HG02571 (cell line): ENCODE measurements around the gene BTBD19.
"Not testable (repeated sequence)": the region's sequence is repeated elsewhere in the genome, so short reads cannot be mapped to it uniquely, and the experiment has no call there.

Source experiments
- ATAC-seq: cut with Tn5 transposase; IDR thresholded peaks from one replicate; pipeline ENCODE4 v1.9.1; 2021; ENCODE audit warnings: mild to moderate bottlenecking, moderate library complexity; ENCODE audit not compliant: unreplicated experiment

The BTBD19 gene, protein sequence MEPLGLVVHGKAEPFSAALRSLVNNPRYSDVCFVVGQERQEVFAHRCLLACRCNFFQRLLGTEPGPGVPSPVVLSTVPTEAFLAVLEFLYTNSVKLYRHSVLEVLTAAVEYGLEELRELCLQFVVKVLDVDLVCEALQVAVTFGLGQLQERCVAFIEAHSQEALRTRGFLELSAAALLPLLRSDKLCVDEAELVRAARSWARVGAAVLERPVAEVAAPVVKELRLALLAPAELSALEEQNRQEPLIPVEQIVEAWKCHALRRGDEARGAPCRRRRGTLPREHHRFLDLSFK

DNA sequence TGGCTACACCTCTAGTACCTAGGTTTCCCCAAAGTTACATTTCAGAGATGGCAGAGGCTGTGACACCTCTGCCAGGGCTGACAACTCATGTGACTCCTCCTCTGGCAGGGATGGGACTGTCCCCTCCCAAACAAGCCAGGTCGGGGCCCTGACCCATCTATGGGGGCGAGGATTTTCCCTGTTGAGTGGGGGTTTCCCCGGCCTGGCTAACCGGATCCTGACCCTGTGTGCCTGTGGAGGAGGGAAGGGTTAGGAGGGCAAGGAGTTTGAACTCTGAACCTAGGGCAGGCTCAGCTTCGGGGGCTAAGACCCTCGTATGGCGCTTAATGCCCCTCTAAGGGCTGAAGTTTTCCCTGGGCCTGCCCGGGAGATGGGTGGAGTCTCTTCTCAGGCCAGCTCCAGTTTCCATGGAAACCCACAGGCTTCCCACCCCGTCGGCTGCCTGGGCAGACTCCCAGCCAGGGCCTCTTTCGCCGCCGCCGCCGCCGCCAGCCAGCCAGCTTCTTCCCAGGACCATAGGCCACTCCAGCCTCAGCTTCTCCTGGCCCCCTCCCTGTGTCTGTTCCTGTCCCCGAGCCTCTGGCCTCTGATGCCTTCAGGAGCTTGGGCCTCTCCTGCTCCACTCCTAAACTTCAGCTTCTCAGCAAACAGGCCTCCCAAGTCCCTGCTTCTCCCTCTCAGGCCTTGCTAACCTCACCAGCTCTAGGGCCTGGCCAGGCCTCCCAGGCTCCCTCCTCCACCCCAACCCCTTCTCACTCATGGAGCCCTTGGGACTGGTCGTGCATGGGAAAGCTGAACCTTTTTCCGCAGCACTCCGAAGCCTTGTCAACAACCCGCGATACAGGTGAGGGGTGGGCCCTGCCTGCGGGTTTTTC is at the start of gene BTBD19:
BTBD19 (plus strand) TSS at position 461 of the 875 bp plus-strand sequence; CDS start at position 759, 298 bp downstream.
- peak; percentile 33 for ATAC-seq

DNA sequence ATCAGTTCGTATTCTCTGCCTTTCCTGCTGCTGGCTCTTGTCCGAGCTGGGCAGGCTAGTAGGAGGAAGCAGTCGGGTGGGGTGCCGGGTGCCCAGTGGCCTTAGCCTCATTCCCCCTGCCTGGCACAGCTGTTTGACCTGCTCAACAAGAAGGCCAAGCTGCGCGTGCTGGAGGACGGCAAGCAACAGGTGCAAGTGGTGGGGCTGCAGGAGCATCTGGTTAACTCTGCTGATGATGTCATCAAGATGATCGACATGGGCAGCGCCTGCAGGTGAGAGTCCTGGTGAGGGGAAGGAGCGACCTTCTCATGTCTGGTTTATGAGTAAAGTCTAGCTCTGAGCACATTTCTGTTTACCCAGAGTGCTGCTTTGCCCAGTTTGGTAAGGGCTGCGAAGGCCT is 49.2 kb upstream of the BTBD19 start:
- ATAC-seq: no peak

DNA sequence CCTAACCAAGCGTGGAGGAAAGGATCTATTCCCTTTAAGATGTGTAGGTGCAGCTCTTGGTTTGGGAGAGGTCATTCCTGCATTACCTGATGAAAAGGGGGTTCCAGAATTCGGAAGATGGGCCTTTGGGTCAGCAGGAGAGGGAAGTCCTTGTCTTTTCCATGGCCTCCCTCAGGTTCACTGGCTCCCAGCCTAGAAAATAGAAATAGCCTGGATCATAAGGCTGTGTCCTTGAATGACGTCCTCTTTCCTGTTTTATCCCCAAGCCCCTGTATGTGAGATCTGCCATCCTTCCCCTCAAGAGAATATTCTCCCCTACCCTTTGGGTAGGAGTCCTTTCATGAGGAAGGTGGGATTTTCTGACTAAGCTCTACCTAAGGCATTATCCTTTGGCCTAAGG is 47.4 kb upstream of the BTBD19 start:
- ATAC-seq: no peak

DNA sequence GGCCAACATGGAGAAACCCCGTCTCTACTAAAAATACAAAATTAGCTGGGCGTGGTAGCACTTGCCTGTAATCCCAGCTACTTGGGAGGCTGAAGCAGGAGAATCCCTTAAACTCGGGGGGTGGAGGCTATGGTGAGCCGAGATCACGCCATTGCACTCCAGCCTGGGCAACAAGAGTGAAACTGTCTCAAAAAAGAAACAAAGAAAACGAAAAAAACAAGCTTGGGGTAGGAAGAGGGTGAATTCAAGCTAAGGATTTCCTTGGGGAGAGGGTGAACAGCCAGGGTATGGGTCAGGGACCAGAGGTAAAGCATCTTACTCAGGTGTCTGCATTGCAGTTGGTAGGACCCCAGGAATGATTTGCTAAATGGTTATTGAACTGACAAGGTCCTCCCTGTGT is 41.9 kb upstream of the BTBD19 start:
- ATAC-seq: not testable (repeated sequence)

DNA sequence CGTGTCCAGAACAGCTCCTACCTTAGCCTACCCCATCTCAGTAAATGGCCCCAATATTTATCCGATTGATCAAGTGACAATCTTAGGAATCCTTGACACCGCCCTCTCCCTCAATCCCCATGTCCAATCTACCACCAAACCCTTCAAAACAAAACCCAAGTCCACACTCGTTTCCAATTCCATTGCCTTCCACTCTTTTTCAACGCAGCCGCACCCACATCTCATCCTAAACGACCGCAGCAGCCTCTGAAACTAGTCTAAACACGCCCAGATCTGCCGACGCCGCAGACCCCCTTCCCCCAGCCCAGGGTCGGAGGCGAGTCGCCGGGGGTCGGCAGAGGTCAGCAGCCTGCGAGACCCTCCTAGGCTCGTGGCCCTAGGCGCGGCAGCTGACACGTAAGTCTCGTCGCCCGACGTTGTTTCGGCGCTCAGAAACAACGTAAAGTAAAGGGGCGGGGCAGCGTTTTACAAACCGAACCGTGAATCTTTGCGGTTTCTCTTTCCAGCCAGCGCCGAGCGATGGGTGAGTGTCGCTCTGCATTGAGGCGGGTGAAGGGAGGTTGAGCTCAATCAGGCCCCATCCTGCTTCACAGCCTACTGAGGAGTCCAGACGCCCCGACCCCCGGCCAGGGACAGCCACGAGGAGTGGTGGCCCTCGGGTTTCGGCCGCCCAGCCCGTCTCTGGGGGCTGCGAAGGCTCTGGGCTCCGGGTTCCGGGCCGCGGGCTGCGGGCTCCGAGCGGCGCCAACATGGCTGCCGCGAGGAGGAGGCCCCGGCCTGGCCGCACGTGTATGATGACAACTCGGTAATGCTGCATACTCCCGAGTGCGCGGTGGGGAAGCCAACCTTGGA is 33.0 kb upstream of the BTBD19 start, which contains the start of gene RPS8:
RPS8 (plus strand) TSS at position 463 of the 852 bp plus-strand sequence; CDS start at position 520, 57 bp downstream.
- ATAC-seq: peak; percentile 71

DNA sequence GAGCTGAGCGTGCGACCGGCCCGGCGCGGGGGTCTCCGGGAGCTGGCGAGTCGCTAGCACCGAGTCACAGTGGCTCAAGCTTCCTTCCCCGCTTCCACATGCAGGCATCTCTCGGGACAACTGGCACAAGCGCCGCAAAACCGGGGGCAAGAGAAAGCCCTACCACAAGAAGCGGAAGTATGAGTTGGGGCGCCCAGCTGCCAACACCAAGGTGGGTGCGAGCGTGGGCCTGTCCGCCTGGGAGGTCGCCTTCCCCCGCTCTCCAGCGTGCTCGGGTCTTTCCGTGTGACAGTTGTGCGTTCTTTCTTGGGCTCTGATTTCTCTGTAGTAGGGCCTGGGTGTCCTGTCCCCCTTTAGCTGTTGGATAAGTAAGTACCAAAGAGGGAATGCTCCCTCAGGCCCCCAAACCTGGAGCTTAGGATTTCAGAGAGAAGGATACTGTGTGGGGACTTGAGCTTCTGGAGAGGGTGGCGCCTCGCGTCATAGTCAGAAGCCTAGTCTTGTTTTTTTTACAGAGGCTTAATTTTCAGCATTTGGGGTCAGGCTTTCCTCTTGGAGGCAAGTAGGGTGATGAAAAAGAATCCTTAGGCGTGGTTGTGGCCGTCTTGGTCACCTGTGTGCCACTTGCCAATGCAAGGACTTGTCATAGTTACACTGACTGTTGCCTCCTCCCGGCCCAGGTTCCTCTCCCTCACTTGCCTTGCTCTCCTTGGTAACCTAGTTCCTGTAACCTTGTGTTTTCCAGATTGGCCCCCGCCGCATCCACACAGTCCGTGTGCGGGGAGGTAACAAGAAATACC is 32.2 kb upstream of the BTBD19 start:
- ATAC-seq: peak; percentile 17

DNA sequence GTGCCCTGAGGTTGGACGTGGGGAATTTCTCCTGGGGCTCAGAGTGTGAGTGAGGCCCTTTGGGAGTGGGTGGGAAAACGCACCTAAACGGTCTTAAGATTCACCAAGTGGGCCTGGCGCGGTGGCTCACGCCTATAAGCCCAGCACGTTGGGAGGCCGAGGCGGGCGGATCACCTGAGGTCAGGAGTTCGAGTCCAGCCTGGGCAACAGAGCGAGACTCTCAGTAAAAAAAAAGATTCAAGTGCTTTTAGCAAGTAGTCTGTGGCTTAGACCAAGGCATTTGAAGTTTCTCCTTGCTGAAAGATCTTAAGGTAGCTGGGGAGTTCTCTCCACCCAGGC is 31.6 kb upstream of the BTBD19 start:
- ATAC-seq: no peak

DNA sequence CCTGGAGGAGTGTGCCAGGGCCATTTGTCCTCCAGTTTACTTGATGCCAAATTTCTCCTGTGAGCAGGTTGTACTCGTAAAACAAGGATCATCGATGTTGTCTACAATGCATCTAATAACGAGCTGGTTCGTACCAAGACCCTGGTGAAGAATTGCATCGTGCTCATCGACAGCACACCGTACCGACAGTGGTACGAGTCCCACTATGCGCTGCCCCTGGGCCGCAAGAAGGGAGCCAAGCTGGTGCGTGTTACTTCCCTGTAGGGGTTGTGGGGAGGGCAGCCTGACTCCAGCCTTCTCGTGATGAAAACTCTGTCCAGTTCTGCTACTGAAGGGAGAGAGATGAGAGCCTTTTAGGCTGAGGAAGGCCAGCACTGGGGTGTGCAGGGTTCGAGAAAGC is 30.8 kb upstream of the BTBD19 start:
- no peak for ATAC-seq

DNA sequence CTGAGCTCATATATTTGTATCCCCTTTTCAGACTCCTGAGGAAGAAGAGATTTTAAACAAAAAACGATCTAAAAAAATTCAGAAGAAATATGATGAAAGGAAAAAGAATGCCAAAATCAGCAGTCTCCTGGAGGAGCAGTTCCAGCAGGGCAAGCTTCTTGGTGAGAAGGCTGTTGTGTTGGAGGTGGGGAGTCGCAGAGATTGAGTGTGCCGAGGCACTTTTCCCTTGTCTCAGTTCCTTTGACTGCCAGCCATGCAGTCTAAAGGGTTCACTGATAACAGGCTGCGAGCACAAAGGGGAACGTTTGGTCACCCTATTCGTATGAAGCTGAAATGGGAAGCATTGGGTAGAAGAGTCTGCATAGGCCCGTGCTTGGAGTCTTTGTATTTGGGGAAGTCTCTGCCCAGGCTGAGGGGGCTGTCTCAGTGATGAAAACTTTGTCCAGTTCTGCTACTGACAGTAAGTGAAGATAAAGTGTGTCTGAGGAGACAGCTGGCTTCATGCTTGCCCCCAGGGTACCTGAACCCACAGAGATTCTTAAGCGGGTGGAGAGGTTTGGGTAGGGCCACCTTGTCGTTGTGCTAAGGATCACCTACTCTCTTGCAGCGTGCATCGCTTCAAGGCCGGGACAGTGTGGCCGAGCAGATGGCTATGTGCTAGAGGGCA is 30.2 kb upstream of the BTBD19 start:
- no peak for ATAC-seq

DNA sequence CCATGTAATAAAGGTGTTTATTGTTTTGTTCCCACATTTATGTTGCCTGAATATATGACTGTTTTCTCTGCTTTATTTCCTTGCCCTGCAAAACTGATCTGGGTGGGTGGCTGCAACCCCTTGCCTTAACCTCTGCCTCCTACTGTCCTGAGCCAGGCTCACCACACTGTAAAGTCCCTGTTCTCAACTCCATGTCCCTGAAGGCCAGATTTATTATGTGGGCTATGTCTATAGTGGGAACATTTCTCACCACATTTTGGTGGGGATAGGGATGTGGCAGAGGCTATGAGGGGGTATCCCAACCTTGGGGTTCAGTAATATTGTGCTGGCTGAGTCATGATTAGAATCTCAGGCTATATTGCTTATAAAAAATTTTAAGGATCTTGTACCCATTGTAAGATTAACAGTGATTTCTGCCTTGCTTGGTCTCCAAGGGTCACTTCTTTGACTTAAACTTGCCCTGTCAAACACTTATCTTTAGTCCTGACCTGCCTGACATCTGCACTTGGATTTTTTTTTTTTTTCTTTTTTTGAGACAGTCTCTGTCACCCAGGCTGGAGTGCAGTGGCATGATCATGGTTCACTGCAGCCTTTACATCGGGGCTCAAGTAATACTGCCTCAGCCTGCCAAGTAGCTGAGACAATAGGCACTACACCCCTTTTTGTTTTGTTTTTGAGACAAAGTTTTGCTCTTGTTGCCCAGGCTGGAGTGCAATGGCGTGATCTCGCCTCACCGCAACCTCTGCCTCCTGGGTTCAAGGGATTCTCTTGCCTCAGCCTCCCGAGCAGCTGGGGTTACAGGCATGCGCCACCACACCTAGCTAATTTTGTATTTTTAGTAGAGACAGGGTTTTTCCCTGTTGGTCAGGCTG is 29.4 kb upstream of the BTBD19 start:
- ATAC-seq: no peak

DNA sequence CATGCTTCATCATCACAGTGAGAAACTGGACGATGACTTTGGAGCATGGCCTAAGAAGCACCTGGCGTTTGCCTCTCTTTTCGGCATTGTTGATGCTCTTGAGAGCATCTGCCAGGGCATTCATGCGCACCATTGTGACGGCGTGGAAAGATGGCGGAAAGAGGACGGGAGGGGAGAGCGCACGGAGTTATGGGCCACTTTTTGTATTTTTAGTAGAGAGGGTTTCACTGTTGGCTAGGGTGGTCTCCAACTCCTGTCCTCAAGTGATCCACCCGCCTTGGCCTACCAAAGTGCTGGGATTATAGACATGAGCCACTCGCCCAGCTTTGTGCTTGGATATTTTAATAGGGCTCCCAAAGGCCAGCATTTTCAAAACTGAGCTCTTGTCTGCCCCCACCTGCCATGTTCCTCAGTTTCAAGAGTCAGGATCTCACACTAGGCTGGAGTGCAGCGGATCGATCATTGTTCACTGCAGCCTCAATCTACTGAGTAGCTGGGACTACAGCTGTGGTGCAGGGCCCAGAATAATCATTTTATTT is 27.7 kb upstream of the BTBD19 start:
- no peak for ATAC-seq

DNA sequence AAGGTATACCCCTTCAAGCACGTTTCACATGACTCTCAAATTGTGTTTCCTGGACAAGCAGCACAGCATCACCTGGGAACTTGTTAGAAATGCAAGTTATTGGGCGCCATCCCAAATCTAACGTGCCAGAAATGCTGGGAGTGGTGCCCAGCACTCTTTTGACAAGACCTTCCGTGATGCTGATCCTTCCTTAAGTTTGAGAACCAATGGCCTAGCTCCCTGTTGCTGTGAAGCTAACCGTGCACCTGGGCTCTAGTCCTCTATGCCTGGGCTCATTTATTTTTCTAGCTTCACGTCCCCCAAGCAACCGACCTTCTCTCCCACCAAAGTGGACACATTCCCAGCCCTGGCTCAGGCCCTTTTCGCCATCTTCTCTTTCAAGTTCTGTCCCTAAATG is 24.6 kb upstream of the BTBD19 start:
- ATAC-seq: no peak

DNA sequence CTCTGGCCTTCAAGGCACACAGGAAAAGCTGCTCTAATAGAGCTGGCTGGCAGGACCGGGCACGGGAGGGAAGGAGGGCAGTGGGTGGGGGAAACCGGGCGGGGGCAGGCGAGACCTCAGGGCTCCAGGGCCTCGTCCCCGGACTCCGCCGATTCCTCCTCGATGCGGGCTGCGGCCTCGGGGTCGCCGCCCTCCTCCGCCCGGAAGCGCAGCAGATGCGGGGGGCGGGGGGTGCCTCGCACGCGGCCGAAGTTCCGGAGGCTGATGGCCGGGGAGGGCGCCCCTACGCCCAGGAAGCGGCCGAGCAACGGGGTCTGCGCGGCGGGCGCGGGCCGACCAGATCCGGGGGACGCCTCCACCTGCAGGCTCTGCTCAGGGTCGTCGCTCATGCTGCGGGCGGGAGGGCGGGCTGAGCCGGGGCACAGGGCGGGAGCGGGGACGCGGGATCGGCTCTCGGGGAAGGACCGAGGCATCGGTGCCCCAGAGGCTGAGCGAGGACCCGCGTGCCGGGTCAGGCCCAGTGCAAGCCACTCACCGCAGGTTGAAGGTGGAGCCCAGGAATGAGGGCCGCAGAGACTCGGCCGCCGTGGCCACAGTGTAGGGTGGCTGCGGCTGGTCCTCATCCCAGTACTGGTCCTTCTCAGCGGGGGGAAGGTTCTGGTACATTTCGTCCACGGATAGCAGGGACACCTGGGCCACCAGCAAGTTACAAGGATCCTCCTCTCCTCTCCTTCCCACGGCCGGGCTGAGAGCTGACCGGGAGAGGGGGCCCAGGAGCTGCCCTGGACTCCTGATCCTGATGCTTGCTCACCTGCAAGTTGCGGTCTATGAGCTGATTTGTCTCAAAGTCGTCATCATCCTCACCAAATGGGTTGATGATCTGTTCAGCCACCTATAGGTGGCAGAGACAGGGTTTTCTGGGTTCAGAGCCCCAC is 24.0 kb upstream of the BTBD19 start:
- ATAC-seq: no peak

DNA sequence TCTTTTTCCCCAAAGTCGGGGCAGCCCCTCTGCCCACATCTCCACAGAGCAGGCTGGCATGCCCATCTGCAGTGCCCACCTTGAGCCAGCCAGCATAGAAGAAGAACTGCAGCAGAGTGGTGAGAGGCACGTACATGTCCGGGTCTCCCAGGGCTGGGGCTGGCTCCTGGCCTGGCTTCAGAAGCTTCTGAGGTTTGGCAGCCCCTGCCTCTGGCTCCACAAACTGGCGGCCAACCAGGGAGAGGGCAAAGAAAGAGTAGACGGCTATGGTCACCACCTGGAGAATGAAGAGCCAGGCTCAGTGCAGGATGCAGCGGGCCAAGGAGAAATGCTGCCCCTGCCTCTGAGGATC is 23.3 kb upstream of the BTBD19 start:
- ATAC-seq: no peak

DNA sequence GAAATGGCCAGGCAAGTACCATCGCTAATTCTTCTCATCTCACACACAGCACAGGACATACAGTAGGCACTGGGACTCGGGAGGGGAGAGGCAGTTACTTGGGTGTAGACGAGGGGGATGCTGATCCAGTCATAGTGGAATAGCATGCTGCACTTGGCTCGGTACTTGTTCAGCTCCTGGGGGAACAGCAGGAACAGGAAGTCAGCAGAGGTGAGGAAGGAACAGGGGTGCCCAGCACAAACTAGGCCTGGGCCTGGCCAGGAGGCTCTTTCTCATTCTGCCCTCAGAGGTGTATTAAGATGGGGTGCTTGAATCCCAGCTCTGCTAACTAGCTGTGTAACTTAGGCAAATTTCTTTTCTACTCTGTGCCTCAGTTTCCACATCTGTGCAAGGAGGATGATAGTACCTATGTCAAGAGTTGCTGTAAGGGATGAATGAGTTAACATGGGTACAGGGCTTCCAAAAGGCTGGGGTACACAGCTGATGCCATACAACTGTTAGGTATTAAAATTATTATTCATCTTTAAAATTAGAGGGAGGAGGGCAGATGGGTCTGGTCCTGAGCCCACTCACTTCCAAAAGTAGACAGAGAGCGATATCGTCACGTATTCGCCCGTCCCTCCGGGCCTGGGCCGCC is 22.7 kb upstream of the BTBD19 start:
- ATAC-seq: no peak

DNA sequence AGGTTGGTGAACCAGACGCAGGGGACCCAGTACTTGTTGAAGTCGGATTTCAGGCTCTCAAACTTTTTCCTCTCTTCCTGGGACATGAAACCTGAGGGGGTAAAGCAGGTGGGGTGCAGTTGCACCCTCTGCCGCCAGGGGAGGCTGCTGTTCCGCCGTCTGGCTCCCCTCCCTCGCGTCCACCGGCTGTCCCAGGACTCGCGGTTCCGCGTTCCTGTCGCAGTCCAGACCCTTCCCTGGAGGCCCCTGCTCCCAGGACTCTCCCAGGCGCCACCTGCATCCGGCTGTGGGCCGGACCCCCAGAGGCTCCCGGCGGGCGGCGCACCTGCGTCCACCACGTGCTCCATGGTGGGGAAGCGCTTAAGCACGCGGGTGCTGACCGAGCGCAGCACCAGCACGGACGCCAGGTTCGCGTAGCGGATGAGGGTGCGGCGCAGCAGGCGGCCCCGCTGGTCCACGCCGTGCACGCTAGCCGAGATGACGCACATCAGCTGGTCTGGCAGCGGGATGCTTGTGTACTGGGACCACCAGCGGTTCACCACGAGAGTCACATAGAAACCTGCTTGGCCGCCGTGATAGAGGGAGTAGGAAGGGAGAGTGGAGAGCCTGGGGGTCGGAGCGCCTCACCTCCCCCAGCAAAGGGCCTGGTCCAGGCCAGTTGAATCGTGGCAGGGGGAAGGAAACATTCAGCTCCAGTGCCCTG is 22.0 kb upstream of the BTBD19 start:
- ATAC-seq: no peak
